CD8-positive, alpha-beta memory T cell (primary cell): ENCODE results near the gene TMEM181. TPM values are rescaled to one million over a fixed set of nuclear protein-coding genes. Genes with fewer than 3 reads are reported as not detected.

Experiments
- CTCF ChIA-PET: fragments of 350-600 bp; sonication (Branson Sonifier 250); formaldehyde crosslinking; loops from one replicate; lab custom pipeline; 2021; ENCODE audit warnings: antibody characterized with exemption; lab: Charles Lee
- POLR2A ChIA-PET: fragments of 350-600 bp; sonication (Branson Sonifier 250); formaldehyde crosslinking; loops from one replicate; lab custom pipeline; 2021; ENCODE audit warnings: antibody characterized with exemption; lab: Charles Lee
- DNase-seq, 5 donors: peaks; one replicate each; pipeline versions ENCODE4 v3.0.0 to v3.0.0-alpha.2; 2020 to 2022; ENCODE audit warnings: mixed read lengths in 1 of 5
- H3K27ac ChIP-seq: one replicate; pipeline ENCODE4 v1.7.0; 2013; ENCODE audit warnings: low read depth, mild to moderate bottlenecking, low read length, moderate library complexity
- H3K27me3 ChIP-seq: 2 replicates; pipeline ENCODE4 v1.7.0; 2013; ENCODE audit warnings: low read length, mild to moderate bottlenecking; ENCODE audit not compliant: insufficient read depth, poor library complexity, severe bottlenecking
- H3K36me3 ChIP-seq: 2 replicates; pipeline ENCODE4 v1.7.0; 2013; ENCODE audit warnings: mild to moderate bottlenecking, low read length, moderate library complexity; ENCODE audit not compliant: insufficient read depth
- H3K4me1 ChIP-seq: 2 replicates; pipeline ENCODE4 v1.7.0; 2013; ENCODE audit warnings: mild to moderate bottlenecking, low read length, moderate library complexity; ENCODE audit not compliant: insufficient read depth
- H3K4me3 ChIP-seq: 2 replicates; pipeline ENCODE4 v1.7.0; 2013; ENCODE audit warnings: mild to moderate bottlenecking, low read length
- H3K9me3 ChIP-seq: 2 replicates; pipeline ENCODE4 v1.7.0; 2013; ENCODE audit warnings: mild to moderate bottlenecking, low read length
- H3K27ac Mint-ChIP-seq, 8 donors: one replicate each; pipeline ENCODE4 v1.8.0; 2020 to 2021; ENCODE audit warnings: mixed read lengths in 8 of 8, mild to moderate bottlenecking in 6 of 8, inconsistent platforms in 3 of 8, moderate library complexity in 3 of 8
- H3K27me3 Mint-ChIP-seq, 2 donors: one replicate each; pipeline ENCODE4 v1.8.0; 2020 to 2021; ENCODE audit warnings: mixed read lengths in 2 of 2, mild to moderate bottlenecking in 1 of 2, moderate library complexity in 1 of 2
- H3K36me3 Mint-ChIP-seq, 3 donors: one replicate each; pipeline ENCODE4 v1.8.0; 2020 to 2021; ENCODE audit warnings: mixed read lengths in 3 of 3, inconsistent platforms in 1 of 3, mild to moderate bottlenecking in 1 of 3
- H3K4me1 Mint-ChIP-seq, 3 donors: one replicate each; pipeline ENCODE4 v1.8.0; 2020 to 2021; ENCODE audit warnings: mixed read lengths in 3 of 3, inconsistent platforms in 1 of 3, mild to moderate bottlenecking in 1 of 3
- H3K4me3 Mint-ChIP-seq, 7 donors: one replicate each; pipeline ENCODE4 v1.8.0; 2020 to 2021; ENCODE audit warnings: mixed read lengths in 7 of 7, mild to moderate bottlenecking in 6 of 7, moderate library complexity in 4 of 7, inconsistent platforms in 2 of 7
- H3K9me3 Mint-ChIP-seq, 5 donors: one replicate each; pipeline ENCODE4 v1.8.0; 2020 to 2022; ENCODE audit warnings: mixed read lengths in 5 of 5, mild to moderate bottlenecking in 3 of 5, moderate library complexity in 2 of 5, inconsistent platforms in 1 of 5
- polyA plus RNA-seq: library from polyadenylated mRNA; unstranded; fragments of 300-500 nt; fragmentation: Illumina TruSeq; gene quantifications from one replicate; pipeline ENCODE4 v1.2.3, GENCODE V29; 2021
- total RNA-seq, 2 experiments: library from RNA; stranded (reverse); gene quantifications; one replicate each; pipeline ENCODE4 v1.2.3, GENCODE V29; 2021

TMEM181 gene
- total and polyA plus RNA-seq, 3 experiments from 2014 or later, result 11.2 to 16.6 (median 16.0) TPM

GRCh38 chr6:158661156-158661685, 101.3 kb downstream of the TMEM181 start:
- no peaks in the 10 kb centered on the region for H3K9me3 Mint-ChIP-seq
- peaks cover 20% of the 10 kb centered on the region for H3K4me1 ChIP-seq
- no peak overlapping the region for H3K4me3 ChIP-seq
- H3K9me3 ChIP-seq, result no peaks in the 10 kb centered on the region
- no peak for DNase-seq
- no peaks in the 10 kb centered on the region for H3K27me3 ChIP-seq
- ChIA-PET POLR2A (interaction anchor here (0.9 kb wide), 1 partner anchor 8 kb away, joined by 3 read pairs; no protein-coding TSS in a partner anchor), CTCF (interaction anchor here (0.9 to 4.5 kb wide), 9 partner anchors 8 to 312 kb away, joined by 3 to 50 read pairs (median 5); partner anchors contain the start of genes DYNLT1 and SYTL3)
- peak overlapping the region in 4 of 8 donors; percentile 33 to 83 (median 70) for H3K27ac Mint-ChIP-seq
- H3K27ac ChIP-seq, result no peak overlapping the region
- H3K36me3 Mint-ChIP-seq, result peaks cover 8 to 70% (median 9%) of the 10 kb centered on the region in 3 donors
- H3K27me3 Mint-ChIP-seq, result no peaks in the 10 kb centered on the region
- H3K36me3 ChIP-seq, result peaks cover 8% of the 10 kb centered on the region
- H3K4me1 Mint-ChIP-seq, result peaks cover 13 to 39% (median 29%) of the 10 kb centered on the region in 3 donors
- peak overlapping the region in 1 of 7 donors; percentile 36 for H3K4me3 Mint-ChIP-seq

- no peaks in the 10 kb centered on the region for H3K27me3 Mint-ChIP-seq
- Histone ChIP-seq H3K4me3 (no peak overlapping the region), H3K9me3 (no peaks in the 10 kb centered on the region), H3K36me3 (peaks cover 13% of the 10 kb centered on the region), H3K27me3 (no peaks in the 10 kb centered on the region), H3K4me1 (peaks cover 20% of the 10 kb centered on the region), H3K27ac (no peak overlapping the region)
- CTCF ChIA-PET, result interaction anchor here (1.1 to 2.4 kb wide), 9 partner anchors 9 to 447 kb away, joined by 3 to 9 read pairs (median 3); partner anchors contain the start of gene SYTL3
- peaks cover 8 to 75% (median 19%) of the 10 kb centered on the region in 3 donors for H3K36me3 Mint-ChIP-seq
- no peaks in the 10 kb centered on the region for H3K9me3 Mint-ChIP-seq
- H3K4me3 Mint-ChIP-seq, result no peak overlapping the region
- DNase-seq, result no peak
- H3K4me1 Mint-ChIP-seq, result peaks cover 7 to 36% (median 24%) of the 10 kb centered on the region in 3 donors
- POLR2A ChIA-PET, result interaction anchor here (1.1 kb wide), 1 partner anchor 12 kb away, joined by 3 read pairs; no protein-coding TSS in a partner anchor
- no peak overlapping the region for H3K27ac Mint-ChIP-seq
Observed at GRCh38 chr6:158662607-158662953, 102.7 kb downstream of the TMEM181 start.

GRCh38 chr6:158662954-158663624, 103.2 kb downstream of the TMEM181 start:
- Histone ChIP-seq H3K36me3 (peaks cover 13% of the 10 kb centered on the region), H3K27ac (no peak overlapping the region), H3K4me3 (peak overlapping the region; percentile 16), H3K4me1 (peaks cover 20% of the 10 kb centered on the region), H3K9me3 (no peaks in the 10 kb centered on the region), H3K27me3 (no peaks in the 10 kb centered on the region)
- DNase-seq, result peak in 1 of 5 donors; percentile 53
- H3K27ac Mint-ChIP-seq, result no peak overlapping the region
- no peaks in the 10 kb centered on the region for H3K27me3 Mint-ChIP-seq
- CTCF ChIA-PET, result interaction anchor here (1.2 to 2.4 kb wide), 7 partner anchors 10 to 447 kb away, joined by 3 to 9 read pairs (median 3); no protein-coding TSS in a partner anchor
- peaks cover 7 to 37% (median 24%) of the 10 kb centered on the region in 3 donors for H3K4me1 Mint-ChIP-seq
- H3K9me3 Mint-ChIP-seq, result no peaks in the 10 kb centered on the region
- no peak overlapping the region for H3K4me3 Mint-ChIP-seq
- peaks cover 8 to 79% (median 20%) of the 10 kb centered on the region in 3 donors for H3K36me3 Mint-ChIP-seq
- POLR2A ChIA-PET, result interaction anchor here (1.1 kb wide), 1 partner anchor 12 kb away, joined by 3 read pairs; no protein-coding TSS in a partner anchor

- no peak for DNase-seq
- H3K27ac Mint-ChIP-seq, result no peak overlapping the region
- POLR2A ChIA-PET, result interaction anchor here (1.1 kb wide), 1 partner anchor 13 kb away, joined by 3 read pairs; no protein-coding TSS in a partner anchor
- H3K4me3 ChIP-seq, result peak overlapping the region; percentile 16
- peaks cover 12 to 81% (median 23%) of the 10 kb centered on the region in 3 donors for H3K36me3 Mint-ChIP-seq
- no peaks in the 10 kb centered on the region for H3K27me3 Mint-ChIP-seq
- no peak overlapping the region for H3K27ac ChIP-seq
- peaks cover 7 to 41% (median 24%) of the 10 kb centered on the region in 3 donors for H3K4me1 Mint-ChIP-seq
- H3K27me3 ChIP-seq, result no peaks in the 10 kb centered on the region
- H3K36me3 ChIP-seq, result peaks cover 15% of the 10 kb centered on the region
- no peaks in the 10 kb centered on the region for H3K9me3 ChIP-seq
- CTCF ChIA-PET, result interaction anchor here (1.2 to 2.4 kb wide), 4 partner anchors 10 to 446 kb away, joined by 3 to 9 read pairs (median 4); no protein-coding TSS in a partner anchor
- no peaks in the 10 kb centered on the region for H3K9me3 Mint-ChIP-seq
- H3K4me3 Mint-ChIP-seq, result no peak overlapping the region
- peaks cover 20% of the 10 kb centered on the region for H3K4me1 ChIP-seq
Observed at GRCh38 chr6:158663625-158664165, 103.8 kb downstream of the TMEM181 start.

GRCh38 chr6:158665332-158665731, 105.4 kb downstream of the TMEM181 start:
- Mint-ChIP-seq H3K9me3 (no peaks in the 10 kb centered on the region), H3K36me3 (peaks cover 13 to 86% (median 30%) of the 10 kb centered on the region in 3 donors), H3K4me1 (peaks cover 4 to 37% (median 12%) of the 10 kb centered on the region in 3 donors), H3K4me3 (no peak overlapping the region), H3K27me3 (no peaks in the 10 kb centered on the region), H3K27ac (peak overlapping the region in 2 of 8 donors; percentile 48 to 51)
- Histone ChIP-seq H3K27ac (no peak overlapping the region), H3K27me3 (no peaks in the 10 kb centered on the region), H3K4me3 (no peak overlapping the region), H3K9me3 (no peaks in the 10 kb centered on the region), H3K4me1 (peaks cover 11% of the 10 kb centered on the region), H3K36me3 (peaks cover 22% of the 10 kb centered on the region)
- POLR2A ChIA-PET, result no interaction called here
- CTCF ChIA-PET, result interaction anchor here (0.7 kb wide), 2 partner anchors 12 to 15 kb away, joined by 3 read pairs; no protein-coding TSS in a partner anchor
- no peak for DNase-seq

GRCh38 chr6:158666628-158667359, 106.9 kb downstream of the TMEM181 start:
- no peak overlapping the region for H3K4me3 Mint-ChIP-seq
- H3K36me3 Mint-ChIP-seq, result peaks cover 17 to 86% (median 30%) of the 10 kb centered on the region in 3 donors
- H3K27ac ChIP-seq, result no peak overlapping the region
- peaks cover 22% of the 10 kb centered on the region for H3K36me3 ChIP-seq
- H3K4me1 ChIP-seq, result no peaks in the 10 kb centered on the region
- H3K27me3 Mint-ChIP-seq, result no peaks in the 10 kb centered on the region
- ChIA-PET CTCF (interaction anchor here (1.7 kb wide), 1 partner anchor 24 kb away, joined by 5 read pairs; no protein-coding TSS in a partner anchor), POLR2A (no interaction called here)
- H3K9me3 ChIP-seq, result no peaks in the 10 kb centered on the region
- no peaks in the 10 kb centered on the region for H3K27me3 ChIP-seq
- no peaks in the 10 kb centered on the region for H3K9me3 Mint-ChIP-seq
- DNase-seq, result no peak
- H3K4me1 Mint-ChIP-seq, result peaks cover 0 to 31% (median 4%) of the 10 kb centered on the region in 3 donors
- H3K27ac Mint-ChIP-seq, result peak overlapping the region in 1 of 8 donors; percentile 50
- H3K4me3 ChIP-seq, result no peak overlapping the region

- no peak for DNase-seq
- H3K36me3 ChIP-seq, result peaks cover 22% of the 10 kb centered on the region
- no peaks in the 10 kb centered on the region for H3K4me1 ChIP-seq
- H3K27me3 ChIP-seq, result no peaks in the 10 kb centered on the region
- POLR2A ChIA-PET, result no interaction called here
- CTCF ChIA-PET, result interaction anchor here (1.7 to 2.3 kb wide), 2 partner anchors 7 to 24 kb away, joined by 5 to 11 read pairs; no protein-coding TSS in a partner anchor
- peaks cover 0 to 31% (median 4%) of the 10 kb centered on the region in 3 donors for H3K4me1 Mint-ChIP-seq
- H3K9me3 Mint-ChIP-seq, result no peaks in the 10 kb centered on the region
- no peak overlapping the region for H3K4me3 ChIP-seq
- H3K4me3 Mint-ChIP-seq, result no peak overlapping the region
- H3K36me3 Mint-ChIP-seq, result peaks cover 17 to 86% (median 30%) of the 10 kb centered on the region in 3 donors
- no peak overlapping the region for H3K27ac ChIP-seq
- no peaks in the 10 kb centered on the region for H3K9me3 ChIP-seq
- peak overlapping the region in 4 of 8 donors; percentile 41 to 82 (median 46) for H3K27ac Mint-ChIP-seq
- H3K27me3 Mint-ChIP-seq, result no peaks in the 10 kb centered on the region
Observed at GRCh38 chr6:158667360-158667981, 107.6 kb downstream of the TMEM181 start.
